MM.1S (cell line): ENCODE data around the gene CAMK2G.

ENCODE experiments used
- CTCF ChIP-seq: fragments of 300-600 bp; sonication (generic); IDR thresholded peaks from 2 replicates; pipeline ENCODE4 v1.5.1; 2016; ENCODE audit warnings: antibody characterized with exemption, low read length, mixed read lengths
- EZH2 ChIP-seq: fragments of 300-600 bp; sonication (generic); optimal IDR thresholded peaks from 2 replicates; pipeline ENCODE3; 2017; ENCODE audit warnings: low read depth, mild to moderate bottlenecking, antibody characterized with exemption, low read length, mixed read lengths
- EZH2phosphoT487 ChIP-seq: fragments of 300-600 bp; sonication (generic); IDR thresholded peaks from 2 replicates; pipeline ENCODE4 v1.6.1; 2018; ENCODE audit warnings: antibody characterized with exemption, low read length

GRCh38 chr10:73790886-73791625 lies 83.3 kb downstream of the CAMK2G start:
- no peak for TF ChIP-seq EZH2
- TF ChIP-seq CTCF: no peak
- no peak for TF ChIP-seq EZH2phosphoT487
